Breast epithelium (tissue), 4 donors: ENCODE data around the gene RHBG. TPM values are rescaled to one million over a fixed set of nuclear protein-coding genes. Genes with fewer than 3 reads are reported as not detected.

Source experiments
- DNase-seq, 2 donors: peaks; one replicate each; pipeline ENCODE4 v3.0.0-alpha.2; 2019; ENCODE audit warnings: low spot score in 2 of 2
- H3K27ac ChIP-seq, 2 donors: fragments of 200-600 bp; sonication (generic) in 1 of 2; one replicate each; pipeline ENCODE4 v1.5.1; 2016 to 2019; ENCODE audit warnings: mild to moderate bottlenecking in 1 of 2
- H3K27me3 ChIP-seq, 2 donors: fragments of 200-600 bp; sonication (generic) in 1 of 2; one replicate each; pipeline versions ENCODE4 v1.5.1 to v1.6.0; 2017 to 2019; ENCODE audit warnings: control low read depth in 1 of 2, mild to moderate bottlenecking in 1 of 2
- H3K36me3 ChIP-seq: fragments of 200-600 bp; one replicate; pipeline ENCODE4 v1.5.1; 2019
- H3K4me1 ChIP-seq, 2 donors: fragments of 200-600 bp; sonication (generic); one replicate each; pipeline ENCODE4 v1.5.1; 2016 to 2019; ENCODE audit warnings: control low read depth in 1 of 2
- H3K4me3 ChIP-seq, 3 donors: fragments of 200-600 bp; sonication (generic); 1 replicate in 2 of 3; 2 replicates in 1 of 3; pipeline ENCODE4 v1.5.1; 2016 to 2019; ENCODE audit warnings: mild to moderate bottlenecking in 3 of 3, moderate library complexity in 2 of 3
- H3K9me3 ChIP-seq, 2 donors: fragments of 200-600 bp; sonication (generic) in 1 of 2; one replicate each; pipeline ENCODE4 v1.5.1; 2016 to 2019; ENCODE audit warnings: control low read depth in 1 of 2
- CTCF ChIP-seq, 3 donors: fragments of 450-650 bp; IDR thresholded peaks; one replicate each; pipeline ENCODE4 v1.5.1; 2016 to 2017; ENCODE audit warnings: antibody characterized with exemption in 3 of 3, mild to moderate bottlenecking in 3 of 3, moderate library complexity in 3 of 3
- POLR2A ChIP-seq: fragments of 450-650 bp; IDR thresholded peaks from one replicate; pipeline ENCODE4 v1.6.1; 2016; ENCODE audit warnings: antibody characterized with exemption, mild to moderate bottlenecking, moderate library complexity
- POLR2AphosphoS5 ChIP-seq, 3 donors: sonication (generic); formaldehyde crosslinking; IDR thresholded peaks; one replicate each; pipeline ENCODE4 v1.6.1; 2017; ENCODE audit warnings: antibody characterized with exemption in 3 of 3
- intact Hi-C: fragments of 100-400 bp; cut with DNase I; formaldehyde crosslinking; loops from one replicate; pipeline ENCODE4 v1.15.1; 2023; ENCODE audit warnings: low total_unique reads
- total RNA-seq, 3 donors: library from RNA; depleted of rRNA; stranded (reverse); fragments of >200 nt; gene quantifications; one replicate each; pipeline ENCODE4 v1.1.0, GENCODE V29; 2016

RHBG gene
- total RNA-seq, 3 donors from 2014 or later, result not detected

- no peaks in the 10 kb centered on the region for H3K36me3 ChIP-seq
- H3K9me3 ChIP-seq, result no peaks in the 10 kb centered on the region
- no peak for DNase-seq
- no peak overlapping the region for H3K4me3 ChIP-seq
- H3K4me1 ChIP-seq, result no peaks in the 10 kb centered on the region
- no peak overlapping the region for H3K27ac ChIP-seq
- intact Hi-C loops, result no loop called here
- TF ChIP-seq POLR2AphosphoS5 (IDR thresholded peaks at IDR 0.05), result no peak
- TF ChIP-seq CTCF (IDR thresholded peaks at IDR 0.05), result no peak
- TF ChIP-seq POLR2A, result no peak
- peaks cover 0 to 25% of the 10 kb centered on the region in 2 donors for H3K27me3 ChIP-seq
Observed at GRCh38 chr1:156407344-156407743, 38.3 kb downstream of the RHBG start.

- Histone ChIP-seq H3K9me3 (no peaks in the 10 kb centered on the region), H3K27ac (no peak overlapping the region), H3K4me1 (no peaks in the 10 kb centered on the region), H3K36me3 (no peaks in the 10 kb centered on the region), H3K4me3 (no peak overlapping the region), H3K27me3 (peaks cover 0 to 25% of the 10 kb centered on the region in 2 donors)
- intact Hi-C loops, result no loop called here
- TF ChIP-seq POLR2AphosphoS5 (IDR thresholded peaks at IDR 0.05) (no peak), POLR2A (no peak), CTCF (IDR thresholded peaks at IDR 0.05) (no peak)
- no peak for DNase-seq
Observed at GRCh38 chr1:156407760-156408159, 38.7 kb downstream of the RHBG start.

GRCh38 chr1:156409439-156409838, 40.4 kb downstream of the RHBG start:
- Histone ChIP-seq H3K27ac (no peak overlapping the region), H3K9me3 (no peaks in the 10 kb centered on the region), H3K36me3 (no peaks in the 10 kb centered on the region), H3K4me3 (no peak overlapping the region), H3K27me3 (peaks cover 0 to 29% of the 10 kb centered on the region in 2 donors), H3K4me1 (no peaks in the 10 kb centered on the region)
- TF ChIP-seq CTCF (IDR thresholded peaks at IDR 0.05), result no peak
- no peak for TF ChIP-seq POLR2AphosphoS5 (IDR thresholded peaks at IDR 0.05)
- no peak for TF ChIP-seq POLR2A
- intact Hi-C loops, result no loop called here
- DNase-seq, result no peak

GRCh38 chr1:156410238-156410637, 41.2 kb downstream of the RHBG start:
- no peak for DNase-seq
- Histone ChIP-seq H3K27ac (no peak overlapping the region), H3K4me1 (no peaks in the 10 kb centered on the region), H3K36me3 (no peaks in the 10 kb centered on the region), H3K4me3 (no peak overlapping the region), H3K27me3 (peaks cover under 1 to 32% of the 10 kb centered on the region in 2 donors), H3K9me3 (no peaks in the 10 kb centered on the region)
- TF ChIP-seq POLR2A (no peak), POLR2AphosphoS5 (IDR thresholded peaks at IDR 0.05) (no peak), CTCF (IDR thresholded peaks at IDR 0.05) (no peak)
- intact Hi-C loops, result no loop called here

- intact Hi-C loops, result no loop called here
- no peaks in the 10 kb centered on the region for H3K4me1 ChIP-seq
- no peaks in the 10 kb centered on the region for H3K36me3 ChIP-seq
- TF ChIP-seq CTCF (IDR thresholded peaks at IDR 0.05), result no peak
- no peak for TF ChIP-seq POLR2A
- no peak for TF ChIP-seq POLR2AphosphoS5 (IDR thresholded peaks at IDR 0.05)
- no peak for DNase-seq
- H3K27me3 ChIP-seq, result peaks cover 3 to 37% of the 10 kb centered on the region in 2 donors
- no peak overlapping the region for H3K27ac ChIP-seq
- H3K9me3 ChIP-seq, result no peaks in the 10 kb centered on the region
- no peak overlapping the region for H3K4me3 ChIP-seq
Observed at GRCh38 chr1:156410740-156411139, 41.7 kb downstream of the RHBG start.
